GM18873 (cell line): ENCODE measurements around the gene PEPD.

Experiments
- ATAC-seq: cut with Tn5 transposase; IDR thresholded peaks from one replicate; pipeline ENCODE4 v1.9.1; 2021; ENCODE audit warnings: mild to moderate bottlenecking, moderate library complexity, moderate number of reproducible peaks; ENCODE audit not compliant: unreplicated experiment, low FRiP score

Gene PEPD

GRCh38 chr19:33513424-33513823, 8.2 kb downstream of the PEPD start:
- ATAC-seq, result no peak

- no peak for ATAC-seq
Measured at GRCh38 chr19:33512580-33513137, 8.9 kb downstream of the PEPD start.

- ATAC-seq, result no peak
Measured at GRCh38 chr19:33512021-33512420, 9.6 kb downstream of the PEPD start.

GRCh38 chr19:33511346-33511745, 10.2 kb downstream of the PEPD start:
- ATAC-seq, result no peak

- no peak for ATAC-seq
Measured at GRCh38 chr19:33510462-33511194, 11.0 kb downstream of the PEPD start.

GRCh38 chr19:33509774-33510173, 11.8 kb downstream of the PEPD start:
- no peak for ATAC-seq

GRCh38 chr19:33508941-33509614, 12.5 kb downstream of the PEPD start:
- no peak for ATAC-seq

GRCh38 chr19:33508431-33508830, 13.2 kb downstream of the PEPD start:
- ATAC-seq, result no peak

GRCh38 chr19:33508009-33508408, 13.6 kb downstream of the PEPD start:
- no peak for ATAC-seq

GRCh38 chr19:33507021-33507956, 14.3 kb downstream of the PEPD start:
- ATAC-seq, result no peak

- no peak for ATAC-seq
Measured at GRCh38 chr19:33506498-33506897, 15.1 kb downstream of the PEPD start.

- ATAC-seq, result no peak
Measured at GRCh38 chr19:33505823-33506222, 15.8 kb downstream of the PEPD start.

- ATAC-seq, result no peak
Measured at GRCh38 chr19:33505148-33505547, 16.4 kb downstream of the PEPD start.

GRCh38 chr19:33504058-33504444, 17.5 kb downstream of the PEPD start:
- no peak for ATAC-seq

GRCh38 chr19:33503433-33504057, 18.0 kb downstream of the PEPD start:
- no peak for ATAC-seq

- no peak for ATAC-seq
Measured at GRCh38 chr19:33503030-33503429, 18.6 kb downstream of the PEPD start.

GRCh38 chr19:33502521-33502920, 19.1 kb downstream of the PEPD start:
- no peak for ATAC-seq

GRCh38 chr19:33501693-33502356, 19.8 kb downstream of the PEPD start:
- no peak for ATAC-seq

- no peak for ATAC-seq
Measured at GRCh38 chr19:33500991-33501390, 20.6 kb downstream of the PEPD start.

GRCh38 chr19:33500586-33500985, 21.0 kb downstream of the PEPD start:
- ATAC-seq, result no peak
